KG1 (cell line): ENCODE data around the gene PIWIL1.

Experiments used
- DNase-seq: peaks from one replicate; lab custom pipeline; 2025; lab: John Stamatoyannopoulos, UW

The PIWIL1 gene

DNA sequence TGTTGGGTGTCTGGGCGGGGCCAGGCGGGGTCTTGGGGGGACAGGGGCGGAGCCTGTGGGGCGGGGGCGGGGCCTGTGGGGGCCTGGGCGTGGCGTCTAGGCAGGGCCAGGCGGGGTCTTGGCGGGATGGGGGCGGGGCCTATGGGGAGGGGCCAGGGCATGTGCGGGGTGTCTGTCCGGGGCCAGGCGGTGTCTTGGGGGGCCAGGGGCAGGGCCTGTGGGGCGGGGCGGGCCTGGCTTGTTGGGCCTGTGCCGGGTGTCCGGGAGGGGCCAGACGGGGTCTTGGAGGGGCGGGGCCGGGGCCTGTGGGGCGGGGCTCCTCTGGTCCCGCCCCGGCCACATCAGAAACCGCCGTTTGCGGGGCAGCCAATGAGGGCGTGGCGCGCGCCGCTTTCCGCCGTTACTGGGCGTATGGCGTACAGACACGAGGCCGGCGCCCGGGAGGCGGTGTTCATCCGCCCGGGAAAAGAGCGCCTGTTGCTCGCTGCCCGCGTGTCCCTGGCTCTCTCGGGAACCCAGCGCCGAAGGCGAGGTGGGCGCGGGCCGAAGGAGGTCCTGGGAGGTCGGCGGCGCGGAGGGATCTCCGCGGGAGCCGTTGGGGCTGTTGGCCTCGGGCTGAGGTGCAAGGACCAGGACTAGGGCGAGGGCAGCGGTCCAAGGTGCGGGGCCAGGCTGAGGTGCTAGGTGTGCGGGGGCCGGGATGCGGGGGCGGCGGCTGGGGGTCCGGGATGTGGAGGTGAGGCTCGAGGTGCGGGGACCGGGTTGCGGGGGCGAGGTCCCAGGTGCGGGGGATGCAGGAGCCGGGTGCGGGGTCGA lies at the start of gene PIWIL1:
Gene PIWIL1 (plus strand): TSS at position 400 of the 816 bp plus-strand sequence. CDS start 4,705 bp downstream, outside the sequence.
- DNase-seq = no peak

- DNase-seq = no peak
These were observed 49.5 kb upstream of the PIWIL1 start for GRCh38 chr12:130288206-130288605.

DNA sequence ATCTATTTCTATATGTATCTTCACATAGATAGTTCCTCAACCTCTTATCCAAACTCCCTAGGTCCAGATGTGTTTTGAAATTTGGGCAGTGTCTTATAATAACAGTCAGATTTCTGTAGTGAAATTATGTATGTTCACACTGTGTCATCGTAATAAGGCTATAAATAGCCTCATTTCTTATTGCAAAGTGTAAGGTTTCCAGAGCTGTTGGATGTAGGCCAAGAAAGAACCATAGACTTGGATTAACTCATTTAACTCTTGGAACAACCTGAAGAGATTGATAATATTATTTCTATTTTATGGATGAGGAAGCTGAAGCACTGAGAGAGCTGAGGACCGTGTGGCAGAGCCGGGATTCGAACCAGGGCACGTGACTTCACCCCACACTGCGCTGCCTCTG lies 49.0 kb upstream of the PIWIL1 start:
- DNase-seq = no peak

DNA sequence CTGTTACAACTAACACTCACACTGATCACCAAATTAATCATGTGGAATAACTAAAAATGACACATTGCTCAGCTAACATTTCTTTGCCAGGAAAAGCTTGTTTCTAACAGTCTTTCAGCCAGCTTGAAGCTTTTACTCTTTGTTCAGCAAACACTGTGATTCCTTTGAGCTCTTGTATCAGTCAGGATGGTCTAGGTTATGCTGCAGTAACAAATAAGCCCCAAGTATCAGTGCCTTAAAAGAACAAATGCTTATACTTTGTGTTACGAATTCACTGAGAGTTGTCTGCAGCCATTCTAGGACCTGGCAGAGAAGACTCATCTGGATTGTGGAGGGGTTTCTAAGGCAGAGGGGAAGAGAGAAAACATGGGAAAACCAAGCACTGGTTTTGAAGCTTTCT lies 47.6 kb upstream of the PIWIL1 start:
- no peak for DNase-seq

DNA sequence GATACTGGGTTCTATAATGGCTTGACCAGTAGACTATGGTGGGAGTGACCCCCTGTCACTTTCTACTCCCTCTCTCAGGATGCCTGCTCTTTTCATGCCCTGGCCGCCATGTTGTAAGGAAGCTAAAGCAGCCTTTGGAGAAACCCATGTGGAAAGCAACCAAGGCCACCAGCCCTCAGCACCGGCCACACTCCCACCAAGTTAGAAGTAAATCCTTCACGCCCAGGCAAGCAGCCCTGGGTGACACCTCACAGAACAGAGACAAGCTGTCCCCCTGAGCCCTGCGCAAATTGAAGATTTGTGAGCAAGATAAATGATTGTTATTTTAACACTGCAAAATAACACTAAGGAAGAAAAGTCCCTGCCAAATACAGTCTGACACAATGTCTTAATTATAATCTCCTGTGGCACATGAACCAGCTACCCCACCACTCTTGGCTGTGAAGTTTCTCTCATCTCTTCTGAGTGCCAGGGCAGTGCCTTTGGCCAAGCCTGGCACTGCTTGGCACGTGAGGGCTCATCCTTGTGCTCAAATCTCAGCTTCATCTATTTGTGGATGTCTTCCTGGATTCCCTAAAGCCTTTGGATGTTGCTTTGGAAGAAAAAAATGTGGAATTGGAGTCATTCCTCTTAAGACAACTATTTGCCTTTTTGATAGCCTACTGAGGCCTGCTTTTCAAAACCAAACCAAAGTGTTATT lies 39.2 kb upstream of the PIWIL1 start:
- DNase-seq = no peak

DNA sequence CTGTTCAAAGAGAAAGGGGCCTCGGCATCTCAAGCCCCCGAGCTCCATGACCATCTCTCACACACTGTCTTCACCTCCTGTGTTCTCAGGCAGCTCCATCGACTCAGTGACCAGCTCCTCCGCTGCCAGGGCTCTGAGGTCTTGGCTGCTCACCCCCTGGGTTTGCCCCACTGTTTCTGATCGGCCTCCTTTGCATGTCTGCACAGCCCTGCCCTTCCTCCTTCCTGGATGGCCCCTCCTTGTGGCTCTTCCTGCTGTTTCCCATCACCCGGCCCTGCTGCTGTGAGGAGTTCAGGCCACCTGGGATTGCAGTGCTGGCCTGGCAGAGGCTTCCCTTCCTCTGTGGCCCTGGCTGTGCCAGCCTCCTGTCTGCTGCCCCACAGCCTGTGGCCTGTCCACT lies 38.1 kb upstream of the PIWIL1 start:
- DNase-seq = no peak

- no peak for DNase-seq
These were observed 37.6 kb upstream of the PIWIL1 start for GRCh38 chr12:130300090-130300489.

DNA sequence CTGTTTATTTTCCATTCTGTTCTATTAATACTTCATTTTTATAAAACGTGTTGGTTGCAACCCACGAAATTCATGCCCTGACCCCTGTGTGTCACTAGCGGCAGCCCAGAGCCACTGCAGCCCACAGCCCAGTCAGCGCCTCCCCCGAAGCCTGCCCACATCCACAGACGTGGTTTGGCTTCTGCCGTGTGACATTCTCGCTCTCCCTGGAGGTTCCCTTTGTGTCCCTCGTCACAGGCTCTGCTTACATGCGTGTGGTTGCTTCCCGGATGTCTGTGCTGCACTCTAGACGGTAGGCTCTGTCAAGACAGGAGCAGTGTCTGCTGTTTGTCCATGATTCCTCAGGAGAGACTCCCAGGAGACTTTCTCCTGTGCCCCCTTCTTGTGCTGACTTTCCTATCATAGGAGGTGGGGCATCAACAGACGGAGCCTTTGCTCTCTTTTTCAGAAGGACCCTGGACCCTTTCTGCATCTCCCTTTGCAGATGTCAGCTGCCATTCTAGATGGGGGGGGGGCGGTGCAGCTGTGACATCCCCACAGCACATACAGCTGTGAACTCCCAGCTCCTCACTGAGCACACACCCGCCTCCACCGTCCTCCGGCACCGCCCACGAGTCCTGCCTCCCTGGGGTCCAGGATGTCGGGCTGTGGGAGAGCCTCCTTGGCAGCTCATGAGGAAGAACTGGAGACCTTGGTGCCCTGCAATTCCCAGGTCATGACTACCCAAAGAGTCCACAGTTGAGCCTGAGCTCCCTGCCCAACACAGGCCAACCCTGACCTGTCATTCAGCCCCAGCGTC lies 36.8 kb upstream of the PIWIL1 start:
- DNase-seq = no peak

DNA sequence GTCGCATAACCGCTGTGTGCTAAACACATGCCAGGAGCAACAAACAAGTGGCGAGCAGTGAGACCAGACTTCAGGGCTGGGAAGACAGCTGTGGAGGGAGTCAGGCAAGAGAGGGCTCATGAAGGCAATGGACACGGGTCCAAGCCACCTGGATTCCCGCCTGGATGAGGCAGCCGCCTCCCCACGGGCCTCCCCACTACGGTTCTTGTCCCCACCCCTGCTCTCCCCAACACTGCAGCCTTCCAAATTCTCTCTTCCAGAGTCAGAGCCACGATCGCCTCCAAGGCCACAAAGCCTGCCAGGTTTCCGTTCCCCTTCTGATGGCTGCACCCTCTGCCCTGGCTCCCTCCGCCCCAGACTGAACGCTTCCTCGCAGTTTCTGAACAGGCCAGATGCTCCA lies 36.1 kb upstream of the PIWIL1 start:
- DNase-seq = no peak

DNA sequence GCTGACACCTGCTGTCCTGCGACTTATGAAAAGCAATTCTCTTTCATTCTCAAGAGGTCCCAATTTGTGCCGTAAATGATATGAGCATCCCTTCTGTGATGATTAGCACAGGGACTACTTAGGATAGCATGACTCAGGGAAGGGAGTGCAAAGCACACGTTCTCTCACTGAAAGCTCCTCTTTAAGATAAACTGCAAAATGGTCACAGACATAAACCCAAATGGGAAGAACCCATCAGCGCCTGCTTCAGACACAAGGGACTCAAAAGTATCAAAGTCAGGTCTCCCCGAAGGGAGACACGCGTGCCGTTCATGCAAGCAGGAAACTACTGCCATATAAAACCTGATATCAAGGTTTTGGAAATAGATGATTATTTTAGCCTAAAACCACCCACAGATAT lies 33.9 kb upstream of the PIWIL1 start:
- no peak for DNase-seq

GRCh38 chr12:130307859-130308258 lies 29.8 kb upstream of the PIWIL1 start:
- no peak for DNase-seq

GRCh38 chr12:130308393-130308792 lies 29.3 kb upstream of the PIWIL1 start:
- DNase-seq = no peak

DNA sequence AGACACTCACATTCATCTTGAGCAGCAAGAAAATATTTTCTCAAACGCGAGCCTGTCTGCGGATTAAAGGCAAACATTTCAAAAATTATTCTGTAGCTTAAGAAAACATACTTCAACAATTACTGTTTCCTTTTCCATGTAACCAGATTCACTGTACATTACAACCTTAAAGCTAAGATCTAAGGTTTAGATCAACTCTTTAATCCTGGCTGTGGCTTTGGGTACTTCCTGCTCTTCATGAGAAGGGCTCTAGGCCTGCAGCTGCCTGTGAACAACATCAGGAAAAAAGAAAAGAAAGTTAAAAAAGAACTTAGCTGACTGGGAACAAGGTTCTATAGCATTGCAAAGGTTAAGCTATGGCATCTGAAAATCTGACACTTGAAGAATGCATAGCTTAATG lies 21.4 kb upstream of the PIWIL1 start:
- no peak for DNase-seq

GRCh38 chr12:130320536-130320935 lies 17.2 kb upstream of the PIWIL1 start:
- no peak for DNase-seq

- DNase-seq = no peak
These were observed 15.4 kb upstream of the PIWIL1 start for GRCh38 chr12:130322263-130322662.

GRCh38 chr12:130330685-130331084 lies 7.0 kb upstream of the PIWIL1 start:
- no peak for DNase-seq

DNA sequence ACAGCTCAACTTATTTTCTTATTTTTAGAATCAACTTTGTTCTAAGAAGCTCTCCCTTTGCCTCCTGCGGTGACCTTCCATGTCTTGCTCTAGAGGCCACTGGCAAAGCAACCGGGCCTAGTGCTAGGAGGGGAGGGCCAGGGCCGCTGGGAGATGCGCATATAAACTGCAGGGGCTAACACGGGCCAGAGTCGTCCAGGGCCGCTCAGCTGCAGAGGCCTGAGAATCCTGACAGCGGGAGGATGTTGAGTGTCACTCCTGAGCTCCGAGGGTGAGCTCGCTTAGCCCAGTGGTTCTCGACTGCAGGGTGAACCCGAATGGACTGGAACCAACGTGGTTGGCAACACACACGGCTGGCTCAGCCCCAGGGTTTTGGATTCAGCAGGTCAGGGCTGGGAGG lies 6.5 kb upstream of the PIWIL1 start:
- DNase-seq = no peak

- DNase-seq = no peak
These were observed 4.3 kb upstream of the PIWIL1 start for GRCh38 chr12:130333341-130333740.

- no peak for DNase-seq
These were observed 3.3 kb upstream of the PIWIL1 start for GRCh38 chr12:130334399-130334798.

DNA sequence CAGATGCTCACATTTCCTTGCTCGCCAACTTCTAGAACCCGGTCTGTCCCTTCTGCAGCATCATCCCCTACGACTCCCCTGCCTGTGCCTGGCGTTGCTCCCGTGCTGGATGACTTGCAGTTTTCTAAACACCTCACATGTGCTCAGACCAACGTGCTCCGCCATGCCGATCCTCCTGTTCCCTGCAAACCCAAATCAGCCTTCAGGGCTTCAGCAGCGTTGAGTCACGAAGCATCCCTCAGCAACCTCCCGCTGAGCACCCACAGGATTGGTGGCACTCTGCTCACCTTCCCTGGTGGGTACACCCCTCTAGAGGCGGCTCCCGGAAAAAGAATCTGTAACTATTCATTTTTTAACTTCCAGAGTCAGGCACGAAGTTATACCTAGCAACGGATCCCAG lies 2.8 kb upstream of the PIWIL1 start:
- DNase-seq = no peak

GRCh38 chr12:130335517-130336392 lies 1.9 kb upstream of the PIWIL1 start:
- DNase-seq = peak; percentile 23
